Inferior parietal cortex (tissue), 1 donor: Measurements from ENCODE around the gene CACNA2D3.

Experiments used
- DNase-seq: peaks from one replicate; pipeline ENCODE4 v3.0.0-alpha.2; 2016; ENCODE audit errors: extremely low spot score

The CACNA2D3 gene

DNA sequence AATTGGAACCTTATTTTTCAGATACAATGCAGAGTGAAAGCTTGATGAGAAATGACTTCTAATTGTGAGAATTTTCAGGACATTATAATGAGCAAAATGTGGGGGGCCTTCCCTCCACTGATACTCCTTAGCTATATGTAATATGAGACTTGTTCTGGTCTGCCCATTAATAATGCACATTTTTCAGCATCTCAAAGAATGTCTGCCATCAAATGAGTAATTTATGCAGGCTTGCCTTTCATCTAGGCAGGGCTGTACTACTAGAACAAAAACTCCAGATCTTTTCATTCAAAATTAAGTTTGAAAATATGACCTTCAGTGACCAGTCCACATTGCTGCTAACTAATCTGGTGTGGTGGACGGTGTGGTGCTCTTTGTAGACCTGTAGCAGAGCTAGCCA is 678.1 kb downstream of the CACNA2D3 start:
- no peak for DNase-seq

DNA sequence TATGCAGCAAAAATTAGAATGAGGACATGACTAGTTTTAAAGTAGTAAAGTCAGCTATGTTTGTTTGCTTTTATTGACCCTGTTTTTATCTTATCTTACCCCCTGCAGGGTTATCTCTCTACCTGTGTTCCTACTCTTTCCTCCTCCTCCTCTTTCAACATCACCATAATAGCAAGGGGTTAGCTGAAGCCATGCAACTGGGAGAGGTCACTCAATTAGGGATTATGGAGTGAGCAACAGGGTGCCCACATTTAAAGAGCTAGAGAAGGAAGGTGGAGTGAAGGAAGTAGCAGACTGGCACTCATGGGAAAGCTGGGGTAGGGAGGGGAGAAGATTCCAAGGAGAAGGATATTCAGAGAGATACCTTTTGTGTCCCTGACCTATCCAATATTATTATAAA is 679.6 kb downstream of the CACNA2D3 start:
- no peak for DNase-seq

DNA sequence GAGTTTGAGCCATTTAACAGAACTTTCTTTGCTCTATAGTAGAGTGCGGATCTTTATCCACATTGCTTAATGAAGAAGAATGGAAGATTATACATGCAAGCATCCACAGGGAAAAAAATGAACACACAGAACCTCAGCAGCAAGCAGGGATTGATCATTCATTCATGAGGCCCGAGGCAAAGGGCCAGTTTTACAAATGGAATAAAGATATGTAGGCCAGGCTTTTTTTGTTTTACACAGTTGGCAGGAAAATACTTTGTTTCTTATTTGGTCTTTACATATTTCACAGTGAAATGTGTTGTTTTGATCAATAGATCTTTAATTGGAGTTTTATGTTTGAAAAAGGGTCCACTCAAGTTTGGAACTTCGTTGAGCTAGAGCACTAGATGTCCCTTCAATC is 688.0 kb downstream of the CACNA2D3 start:
- no peak for DNase-seq

DNA sequence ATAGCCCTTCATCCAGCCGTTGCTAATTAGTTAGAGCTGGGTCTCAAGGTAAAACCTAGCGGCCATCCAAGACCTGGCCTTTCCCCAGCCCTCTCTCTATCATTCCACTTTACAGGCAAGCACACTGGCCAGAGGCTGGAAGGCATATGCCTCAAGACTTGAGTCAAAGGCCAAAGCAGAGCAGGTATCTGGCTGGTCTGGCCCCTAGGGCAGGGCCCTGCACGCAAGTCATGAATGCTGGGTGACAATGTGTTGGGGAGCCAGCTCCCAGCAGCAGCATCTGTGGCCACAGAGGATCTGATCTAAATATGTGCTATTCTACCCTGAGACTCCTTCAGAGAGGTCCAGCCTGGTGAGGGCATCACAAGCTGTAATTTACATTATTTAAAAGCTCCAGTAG is 691.9 kb downstream of the CACNA2D3 start:
- DNase-seq: no peak

DNA sequence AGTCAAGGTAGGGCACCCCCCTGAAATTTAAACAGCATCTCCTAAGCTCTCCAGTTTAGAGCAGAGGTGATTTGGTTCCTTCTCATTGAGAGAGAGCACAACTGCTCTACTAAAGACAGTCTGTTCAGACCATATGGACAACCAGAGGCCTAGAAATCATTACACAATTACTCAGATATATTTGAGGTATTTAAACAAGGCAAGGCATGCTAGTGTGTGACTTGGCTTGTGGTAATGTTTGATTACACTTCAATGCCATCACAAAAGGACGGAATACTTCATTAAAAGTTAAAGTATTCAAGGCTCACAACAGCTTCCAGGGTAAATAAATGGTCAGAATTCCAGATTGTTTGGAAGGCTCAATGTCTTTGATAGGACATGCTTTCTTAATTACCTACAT is 695.3 kb downstream of the CACNA2D3 start:
- DNase-seq: no peak

DNA sequence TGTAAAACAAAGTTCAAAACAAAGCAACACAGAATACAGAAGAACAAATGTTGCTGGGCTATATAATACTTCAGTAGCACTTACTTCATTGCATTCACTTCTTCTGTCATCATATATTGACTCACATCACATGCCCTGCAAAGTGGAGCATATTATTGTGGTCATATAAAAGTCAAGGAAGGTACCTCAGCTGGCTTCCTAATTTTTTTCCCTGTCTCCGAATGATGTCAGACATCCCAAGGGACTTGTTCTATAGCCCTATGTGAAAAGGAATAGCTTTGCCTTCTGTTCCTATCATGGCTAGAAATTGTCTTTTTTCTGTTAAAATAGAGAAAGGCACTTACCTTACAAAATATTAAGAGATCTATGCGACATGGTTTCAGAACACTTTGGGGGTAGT is 696.1 kb downstream of the CACNA2D3 start:
- no peak for DNase-seq

DNA sequence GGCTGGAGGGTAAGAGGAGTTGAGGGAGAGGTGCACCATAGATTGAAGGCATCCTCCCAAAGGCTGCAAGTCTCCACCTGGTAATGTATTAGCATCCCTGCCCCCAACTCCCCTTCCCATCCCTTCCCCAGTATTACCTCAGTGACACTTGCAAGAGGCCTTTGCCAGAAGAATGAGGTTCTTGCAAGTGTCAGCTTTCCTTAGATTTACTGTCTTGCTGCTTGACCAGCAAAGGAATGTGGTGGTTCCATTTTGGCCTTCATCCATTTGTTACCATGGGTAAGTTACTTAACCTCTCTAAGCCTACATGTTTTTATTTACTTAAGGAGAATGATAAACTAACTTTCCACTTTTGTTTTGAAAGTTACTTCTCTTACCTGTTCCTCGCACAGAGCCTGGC is 696.6 kb downstream of the CACNA2D3 start:
- DNase-seq: no peak

DNA sequence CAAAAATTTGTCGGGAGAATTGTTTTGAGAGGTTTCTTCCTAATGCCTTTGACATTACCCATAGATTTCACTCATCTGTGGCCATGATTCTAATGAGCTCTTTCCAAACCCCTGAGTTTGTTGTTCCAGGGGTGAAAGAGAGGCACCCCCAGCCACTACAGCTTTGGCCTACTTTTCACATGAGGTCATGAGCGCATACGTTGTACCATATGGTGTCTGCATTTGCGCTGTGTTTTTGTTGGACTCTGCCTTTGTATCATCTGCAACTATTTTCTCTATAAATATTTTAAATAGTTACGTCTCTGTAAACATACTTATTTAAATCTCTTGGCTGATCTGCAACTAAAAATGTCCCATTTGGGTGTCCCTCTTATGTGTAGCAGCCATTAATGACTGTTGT is 697.6 kb downstream of the CACNA2D3 start:
- DNase-seq: no peak

DNA sequence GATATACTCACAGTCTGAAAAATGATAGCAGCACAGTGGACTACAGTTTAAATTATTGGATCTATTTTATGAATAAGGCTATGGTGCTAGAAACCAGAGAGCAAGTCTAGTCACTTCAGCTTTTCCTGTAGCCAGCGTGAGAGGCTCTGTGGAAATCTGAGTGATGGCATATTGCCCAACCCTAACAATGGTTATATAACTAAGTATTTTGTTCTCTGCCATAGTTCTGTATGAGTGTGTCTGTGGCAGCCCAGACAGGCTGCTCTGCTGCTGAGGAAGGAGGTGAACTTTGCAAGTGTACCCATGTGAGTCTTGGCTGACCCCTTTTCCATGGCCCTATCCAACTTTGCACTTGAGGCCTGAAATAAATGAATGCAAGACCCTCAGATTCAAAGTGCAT is 699.9 kb downstream of the CACNA2D3 start:
- DNase-seq: peak; percentile 75

DNA sequence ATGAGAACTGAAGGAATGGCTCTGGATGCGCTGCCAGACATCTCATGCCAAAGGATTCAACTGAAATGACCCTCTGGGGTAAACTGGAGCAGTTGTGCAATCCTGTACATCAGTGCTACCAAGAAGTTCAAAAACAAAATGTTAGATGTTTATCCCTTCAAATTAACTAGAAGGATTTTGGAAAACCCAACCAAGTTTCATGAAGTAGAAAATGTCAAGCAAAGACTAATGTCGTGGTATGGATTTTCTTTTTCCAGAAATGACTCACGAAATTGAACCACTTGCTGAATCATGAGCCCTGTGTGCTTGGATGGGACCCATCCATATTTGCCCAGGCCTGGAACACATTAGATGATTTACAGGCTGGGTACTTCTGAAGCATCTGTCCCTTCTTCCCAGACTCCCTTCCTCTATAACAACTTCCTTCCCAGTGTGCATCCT is 703.9 kb downstream of the CACNA2D3 start:
- no peak for DNase-seq

DNA sequence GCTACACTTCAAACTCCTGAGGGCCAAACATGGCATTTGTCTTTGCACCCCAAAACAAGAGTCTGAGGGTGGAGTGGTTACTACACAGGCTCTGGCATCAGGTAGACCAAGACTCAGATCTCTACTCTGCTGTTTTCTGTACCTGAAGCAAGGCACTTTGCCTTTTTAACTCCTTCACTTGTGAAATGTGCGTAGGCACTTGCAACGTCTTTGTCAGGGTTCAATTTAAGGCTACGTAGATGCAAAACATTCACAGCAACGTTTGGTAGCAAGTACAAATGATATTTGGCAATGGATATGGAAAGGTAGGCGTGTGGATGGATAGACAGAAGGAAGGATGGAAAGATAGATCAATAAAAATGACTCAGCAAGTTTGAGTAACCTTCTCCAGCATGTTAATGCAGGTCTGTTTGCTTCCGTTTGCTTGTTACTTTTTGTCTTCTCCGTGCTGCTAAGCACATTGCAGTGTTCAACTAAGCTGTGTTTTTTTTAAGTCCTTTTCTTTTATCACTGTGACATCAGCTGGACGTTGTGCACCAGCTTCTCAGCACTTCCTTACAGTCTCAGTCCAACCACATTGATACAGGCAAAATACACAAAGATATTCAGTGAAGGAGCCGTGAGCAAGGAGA is 704.8 kb downstream of the CACNA2D3 start:
- DNase-seq: no peak

DNA sequence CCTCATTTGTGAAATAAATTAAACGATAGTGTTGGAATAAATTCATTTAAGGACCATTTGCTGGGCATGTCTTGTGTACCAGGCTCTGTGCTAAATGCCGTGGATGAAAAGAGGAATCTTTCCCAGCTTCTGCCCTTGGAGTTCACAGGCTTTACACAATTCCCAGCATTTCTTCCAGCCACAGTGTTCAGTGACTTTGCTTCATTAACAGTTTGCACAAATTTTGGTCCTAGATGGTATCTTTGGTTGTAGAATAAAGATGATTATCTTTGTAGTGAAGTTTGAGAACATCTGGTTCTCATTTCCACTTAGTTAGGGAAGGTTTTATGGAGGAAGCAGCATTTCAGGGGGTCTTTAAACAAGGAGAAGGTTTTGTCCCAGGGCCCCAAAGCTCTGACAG is 705.4 kb downstream of the CACNA2D3 start:
- no peak for DNase-seq

DNA sequence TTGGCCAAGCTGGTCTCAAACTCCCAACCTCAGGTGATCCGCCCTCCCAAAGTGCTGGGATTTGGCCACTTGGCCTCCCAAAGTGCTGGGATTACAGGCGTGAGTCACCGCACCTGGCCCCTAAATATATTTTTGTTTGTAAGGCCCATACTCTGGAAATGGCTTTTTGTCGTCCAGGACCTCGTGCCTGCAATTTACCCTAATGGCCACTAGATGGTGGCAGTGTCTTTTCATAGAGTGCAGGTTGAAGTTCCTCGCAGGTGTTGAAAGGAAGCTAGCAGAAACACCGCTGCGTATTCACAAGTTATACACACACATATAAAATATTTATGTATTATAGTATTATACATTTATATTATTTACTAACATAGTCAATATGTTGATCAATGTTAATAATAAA is 708.3 kb downstream of the CACNA2D3 start:
- DNase-seq: no peak

DNA sequence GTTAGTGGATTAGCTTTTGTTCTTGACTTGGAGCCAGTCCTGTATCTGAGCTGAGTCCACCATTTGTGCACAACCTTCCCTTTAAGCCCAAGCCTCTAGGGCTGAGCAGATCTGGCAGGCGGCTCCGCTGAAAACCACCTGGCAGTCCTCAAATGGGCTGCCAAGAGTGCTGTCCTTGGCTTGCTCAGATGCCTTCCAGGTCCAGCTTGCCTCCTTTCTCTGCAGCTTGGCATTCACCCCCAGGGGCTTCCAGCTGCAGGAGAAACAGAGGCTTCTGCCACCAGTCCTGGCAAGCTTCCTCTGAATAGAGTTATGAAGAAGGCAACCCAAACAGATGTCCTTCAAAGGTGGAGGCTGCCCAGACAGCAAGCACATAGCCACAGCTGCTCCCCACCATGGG is 708.8 kb downstream of the CACNA2D3 start:
- DNase-seq: no peak

DNA sequence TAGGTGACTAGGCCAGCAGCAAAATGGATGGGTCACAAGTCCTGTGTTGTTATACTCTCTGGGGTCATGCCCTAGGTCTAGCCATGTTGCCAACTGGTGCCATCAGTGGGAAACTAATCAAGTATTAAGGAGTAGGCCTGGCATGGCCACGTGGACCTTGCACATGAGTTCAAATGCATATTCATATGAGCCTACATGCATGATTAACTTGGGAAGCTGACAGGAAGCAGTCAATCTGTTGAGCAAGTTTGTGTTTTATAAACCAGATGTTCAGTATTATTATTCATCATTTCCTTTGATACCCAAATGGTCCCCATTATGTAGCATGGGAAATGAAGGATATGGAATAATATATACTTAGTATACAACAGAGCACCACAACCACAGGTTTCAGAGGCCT is 710.5 kb downstream of the CACNA2D3 start:
- no peak for DNase-seq

DNA sequence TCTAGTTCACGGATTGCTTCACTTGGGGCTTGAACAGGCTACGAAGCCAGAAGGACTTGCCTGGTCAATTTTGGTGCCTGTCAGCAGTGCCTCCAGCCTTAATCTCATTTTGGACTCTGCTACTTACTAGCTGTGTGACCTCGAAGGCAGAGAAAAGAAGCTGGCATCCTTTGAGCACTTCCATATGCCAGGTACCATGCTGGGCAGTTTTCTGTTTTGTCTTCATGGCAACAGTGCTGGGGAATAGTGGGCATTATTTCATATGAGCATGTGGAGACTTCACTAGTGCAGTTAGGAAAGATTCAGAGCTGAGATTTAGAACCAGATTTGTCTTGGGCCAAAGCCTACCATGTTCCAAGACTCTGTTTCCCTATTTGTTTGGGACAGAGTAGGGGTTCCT is 713.3 kb downstream of the CACNA2D3 start:
- DNase-seq: no peak

DNA sequence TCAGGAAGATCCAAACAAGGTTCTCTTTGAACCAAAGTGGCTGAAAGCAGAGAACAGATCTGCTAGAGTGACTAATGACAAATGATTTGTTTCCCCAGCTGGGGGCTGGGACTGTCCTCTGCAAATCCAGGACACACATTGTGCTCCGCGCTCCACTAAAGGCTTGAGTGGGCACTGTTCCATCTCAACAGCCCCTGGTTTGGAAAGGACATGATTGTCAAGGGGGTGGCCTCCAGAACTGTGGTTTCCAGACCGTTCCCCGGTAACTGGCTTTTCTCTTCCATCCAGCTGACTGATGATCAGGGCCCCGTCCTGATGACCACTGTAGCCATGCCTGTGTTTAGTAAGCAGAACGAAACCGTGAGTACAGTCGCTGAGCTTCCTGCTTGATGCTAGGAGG is 714.5 kb downstream of the CACNA2D3 start:
- no peak for DNase-seq

DNA sequence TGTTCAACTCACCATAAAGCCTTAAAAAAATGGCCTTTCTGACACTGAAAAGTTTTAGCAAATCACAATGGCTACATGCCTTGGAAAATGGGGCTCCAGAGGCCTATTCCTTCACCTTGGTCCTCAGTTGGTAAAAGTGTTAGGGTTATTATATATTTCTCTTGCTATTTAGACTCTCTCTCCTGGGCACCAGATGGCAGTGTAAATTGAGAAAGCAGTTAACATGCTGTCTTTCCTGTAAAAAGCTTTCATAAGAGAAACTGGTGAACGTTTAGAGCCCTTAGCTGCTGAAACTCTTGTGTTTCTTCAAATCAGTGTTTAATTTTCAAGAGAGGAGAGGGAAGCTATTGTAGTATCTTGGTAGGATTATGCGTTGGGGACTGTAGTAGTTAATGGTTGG is 715.6 kb downstream of the CACNA2D3 start:
- no peak for DNase-seq

DNA sequence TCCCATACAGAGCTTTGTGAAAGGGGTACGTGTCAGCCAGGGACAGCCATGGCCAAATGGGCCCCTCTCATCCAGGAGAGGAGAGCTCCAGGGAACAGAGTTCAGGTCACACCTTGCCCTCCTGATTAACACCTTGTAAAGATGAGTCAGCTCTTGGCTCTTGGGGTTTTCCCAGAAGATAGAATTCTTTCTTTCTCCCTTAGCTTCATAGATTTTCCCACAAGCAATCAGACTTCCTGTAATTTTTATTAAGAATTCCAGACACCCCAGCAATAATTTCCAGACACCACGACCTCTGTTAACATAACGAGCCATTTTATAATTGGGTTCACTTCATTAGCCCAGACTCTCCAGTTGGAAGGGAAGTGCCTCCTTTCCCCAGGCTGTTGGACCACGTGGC is 719.1 kb downstream of the CACNA2D3 start:
- DNase-seq: no peak

DNA sequence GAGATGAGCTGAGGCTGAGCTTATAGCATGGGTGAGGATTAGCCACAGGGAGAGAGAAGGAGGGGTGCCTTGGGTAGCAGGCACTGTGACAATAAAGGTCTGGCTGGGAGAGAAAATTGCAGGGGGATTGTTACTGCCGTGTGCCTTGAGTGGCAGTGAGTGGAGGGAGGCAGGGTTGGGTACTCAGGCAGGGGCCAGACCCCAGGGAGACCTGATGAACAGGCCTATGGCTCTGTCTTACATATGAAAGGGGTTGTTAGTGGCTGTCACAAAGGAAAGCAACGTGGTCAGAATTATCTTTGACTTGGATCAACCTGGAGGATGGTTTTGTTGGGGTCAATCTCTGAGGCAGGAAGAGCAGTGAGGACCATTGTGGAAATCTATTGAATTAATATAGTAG is 721.0 kb downstream of the CACNA2D3 start:
- no peak for DNase-seq

DNA sequence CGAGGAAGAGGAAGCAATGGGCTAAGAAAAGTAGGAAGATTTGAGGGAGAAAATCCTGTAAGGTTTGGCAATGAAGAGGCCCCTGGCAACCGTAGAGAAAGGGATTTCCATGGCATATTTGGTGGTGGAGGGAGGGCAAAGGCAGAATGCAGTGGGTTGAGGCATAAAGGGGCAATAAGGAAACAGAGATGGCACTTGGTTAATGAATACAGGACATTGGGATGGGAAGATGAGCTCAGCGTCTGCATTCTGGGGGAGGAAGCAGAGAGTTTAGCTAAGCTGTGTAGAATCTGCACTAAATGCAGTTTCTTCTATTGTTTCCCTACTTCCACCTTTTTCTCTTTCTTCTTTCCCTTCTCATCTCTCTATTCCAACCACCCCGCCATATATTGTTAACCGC is 721.9 kb downstream of the CACNA2D3 start:
- no peak for DNase-seq

DNA sequence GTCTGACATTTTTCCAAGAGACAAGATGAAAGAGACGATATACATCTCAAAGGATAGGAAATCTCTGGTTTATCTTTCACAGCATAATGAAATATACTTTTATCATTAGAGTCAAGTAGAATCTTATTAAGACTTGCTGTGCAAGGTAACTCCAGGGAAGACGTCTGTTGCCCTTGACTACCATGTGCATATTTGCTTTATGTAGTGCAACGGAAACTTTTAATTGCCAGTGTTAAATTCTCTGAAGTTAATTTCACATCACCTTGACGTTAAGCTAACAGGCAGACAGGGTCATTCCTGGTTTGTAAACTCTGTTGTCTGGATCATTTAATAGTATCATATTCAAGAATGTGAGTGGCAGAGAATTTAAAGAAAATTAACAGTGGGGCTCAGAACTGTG is 722.7 kb downstream of the CACNA2D3 start:
- no peak for DNase-seq

DNA sequence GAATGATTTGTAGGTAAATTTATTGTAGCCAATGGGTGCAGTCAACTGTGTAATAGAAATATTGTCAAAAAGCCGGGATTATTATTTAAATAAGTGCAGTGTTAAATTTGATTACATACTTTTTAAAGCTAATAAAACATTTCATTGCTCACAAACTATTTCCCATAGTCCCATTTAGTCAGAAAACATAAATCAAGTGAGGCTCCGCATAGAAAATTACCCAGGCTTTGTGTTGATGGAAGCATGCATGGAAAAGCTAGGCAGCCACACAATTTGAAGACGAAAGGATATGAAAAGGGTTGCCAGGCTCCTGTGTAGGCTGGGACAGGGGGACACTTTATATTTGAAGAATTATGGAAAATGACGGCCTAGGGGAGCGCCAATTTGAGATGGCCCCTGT is 723.2 kb downstream of the CACNA2D3 start:
- DNase-seq: no peak

DNA sequence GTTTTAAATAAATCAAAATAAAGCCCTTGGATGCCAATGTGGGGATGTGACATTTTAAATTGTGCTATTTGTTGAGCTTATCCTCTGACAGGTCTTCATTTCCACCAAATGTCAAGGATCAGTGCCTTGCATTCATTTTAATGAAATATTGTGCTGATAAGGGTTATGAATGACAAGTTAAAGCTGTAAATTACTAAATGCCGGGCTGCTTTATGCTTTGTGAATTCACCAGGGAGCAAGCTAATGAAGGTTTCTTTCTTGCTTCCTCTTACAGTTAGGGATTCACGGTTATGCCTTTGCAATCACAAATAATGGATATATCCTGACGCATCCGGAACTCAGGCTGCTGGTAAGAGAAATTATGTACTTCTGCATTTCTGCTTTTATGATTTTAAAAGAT is 723.8 kb downstream of the CACNA2D3 start:
- DNase-seq: no peak

DNA sequence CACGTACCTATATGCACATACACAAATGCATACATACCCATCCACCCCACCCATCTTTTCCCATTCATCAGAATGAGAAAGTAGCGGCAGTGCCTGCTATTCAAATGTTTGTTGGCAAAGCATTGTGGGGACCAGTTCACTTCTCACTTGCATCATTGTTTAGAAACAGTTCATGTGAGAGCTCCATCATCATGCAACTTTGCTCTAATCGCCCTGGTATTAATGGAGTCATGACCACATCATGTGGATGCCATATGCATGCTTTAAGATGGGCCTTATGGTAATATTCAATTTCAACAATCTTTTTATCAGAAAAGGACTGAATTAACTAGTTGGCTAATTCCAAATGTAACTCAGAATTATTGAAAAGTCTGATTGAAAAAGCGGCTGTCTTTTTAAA is 725.0 kb downstream of the CACNA2D3 start:
- no peak for DNase-seq
